Measurements from ENCODE around the gene UFSP1. TPM values are rescaled to one million over a fixed set of nuclear protein-coding genes. Genes with fewer than 3 reads are reported as not detected.

The UFSP1 gene
- total RNA-seq, 1 experiment from 2014 or later = 5.6 TPM

- TF ChIP-seq CTCF (IDR thresholded peaks at IDR 0.05 in 2 of 3, conservative IDR thresholded peaks at IDR 0.05 in 1 of 3; ENCODE audit: borderline replicate concordance in 1 of 3, insufficient read depth in 1 of 3, low read depth in 2 of 3, low read length in 2 of 3) = no peak
- TF ChIP-seq POLR2AphosphoS5 (IDR thresholded peaks at IDR 0.05; ENCODE audit: low read depth, low read length) = no peak; the same call in 1 of the 2 replicates
- TF ChIP-seq SRF (IDR thresholded peaks at IDR 0.05; ENCODE audit: low read depth) = no peak
- no peak for TF ChIP-seq POLR2A (IDR thresholded peaks at IDR 0.05; ENCODE audit: borderline replicate concordance, extremely low read depth, insufficient read depth, insufficient read length)
- TF ChIP-seq ZFX (IDR thresholded peaks at IDR 0.05) = no peak
- TF ChIP-seq JUND (IDR thresholded peaks at IDR 0.05) = no peak
- TF ChIP-seq ZBTB33 (IDR thresholded peaks at IDR 0.05; ENCODE audit: extremely low read depth, insufficient replicate concordance, low read length) = no peak
- no peak for TF ChIP-seq EZH2phosphoT487 (IDR thresholded peaks at IDR 0.05; ENCODE audit: borderline replicate concordance)
- TF ChIP-seq REST (IDR thresholded peaks at IDR 0.05; ENCODE audit: low read depth) = no peak
- no peak for TF ChIP-seq SP1 (IDR thresholded peaks at IDR 0.05; ENCODE audit: low read depth)
- TF ChIP-seq EZH2 (IDR thresholded peaks at IDR 0.05) = no peak
- TF ChIP-seq ELF1 (IDR thresholded peaks at IDR 0.05; ENCODE audit: borderline replicate concordance, low read depth) = no peak
- TF ChIP-seq CBX3 (IDR thresholded peaks at IDR 0.05; ENCODE audit: low read depth) = no peak
- TF ChIP-seq ATF3 (IDR thresholded peaks at IDR 0.05) = no peak
- TF ChIP-seq ZNF274 (IDR thresholded peaks at IDR 0.05; ENCODE audit: low read depth, low read length) = no peak
- TF ChIP-seq EGR1 (IDR thresholded peaks at IDR 0.05; ENCODE audit: low read depth) = no peak
- TF ChIP-seq TCF7L2 (IDR thresholded peaks at IDR 0.05; ENCODE audit: borderline replicate concordance, extremely low read depth, insufficient read depth, insufficient read length) = no peak
- TF ChIP-seq FOSL1 (IDR thresholded peaks at IDR 0.05; ENCODE audit: low read depth) = no peak
- ChIA-PET CTCF (interaction anchor here (0.8 to 1.4 kb wide), 2 partner anchors 35 to 85 kb away, joined by 3 read pairs; partner anchors contain the start of gene SLC12A9), RAD21 (ENCODE audit: low non-redundant PET in 1 of 2, low total read pairs in 2 of 2, uncharacterized antibody in 2 of 2, unreplicated experiment in 2 of 2) (no interaction called here), POLR2A (no interaction called here)
- Histone ChIP-seq H3K9ac (ENCODE audit: low read length) (no peak overlapping the region), H3K9me2 (ENCODE audit: insufficient read depth) (no peaks in the 10 kb centered on the region), H2AFZ (ENCODE audit: low read depth, low read length, poor library complexity, severe bottlenecking) (no peak overlapping the region), H3K4me1 (ENCODE audit: control insufficient read depth in 1 of 2, insufficient read depth in 2 of 2, low read length in 2 of 2) (peaks cover 8 to 45% of the 10 kb centered on the region in 2 experiments), H3K4me2 (ENCODE audit: low read length) (no peak overlapping the region), H4K20me1 (ENCODE audit: insufficient read depth) (no peaks in the 10 kb centered on the region), H3K79me2 (ENCODE audit: insufficient read depth, low read length) (peaks cover 63% of the 10 kb centered on the region), H3K4me3 (replicated peaks in 1 of 2; ENCODE audit: low read depth in 1 of 2, low read length in 2 of 2) (no peak overlapping the region), H3K27ac (ENCODE audit: low read depth, low read length) (peak overlapping the region; percentile 36), H3K36me3 (ENCODE audit: control insufficient read depth in 1 of 2, insufficient read depth in 2 of 2, low read length in 2 of 2) (peaks cover 44 to 68% of the 10 kb centered on the region in 2 experiments), H3K9me3 (ENCODE audit: control insufficient read depth in 1 of 2, insufficient read depth in 1 of 2, low read depth in 1 of 2, low read length in 2 of 2) (no peaks in the 10 kb centered on the region), H3K27me3 (ENCODE audit: insufficient read depth, low read length) (no peaks in the 10 kb centered on the region)
- BruUV-seq (replicated peaks) = no TSS peak
- ATAC-seq = no peak
- intact Hi-C loops (cut with micrococcal nuclease) = no loop called here
- no peak for DNase-seq (ENCODE audit: low read depth, low spot score)
These were observed 2.5 kb downstream of the UFSP1 start for GRCh38 chr7:100886936-100887515.
